Tibial nerve (tissue), 3 donors: ENCODE data around the gene FCRLA.

ENCODE experiments used
- POLR2A ChIP-seq, 2 donors: fragments of 450-650 bp; IDR thresholded peaks; one replicate each; pipeline ENCODE4 v1.6.1; 2017; ENCODE audit warnings: antibody characterized with exemption in 2 of 2, mild to moderate bottlenecking in 2 of 2, moderate library complexity in 2 of 2
- TF ChIP-seq, protein P1 (sequence below), 5 experiments: fragments of 200-600 bp in 3 of 5; fragments of 450-650 bp in 2 of 5; sonication (generic) in 3 of 5; IDR thresholded peaks; one replicate each; pipeline ENCODE4 v1.5.1; 2016 to 2019; ENCODE audit warnings: antibody characterized with exemption in 5 of 5, mild to moderate bottlenecking in 3 of 5, moderate library complexity in 2 of 5

DNA sequence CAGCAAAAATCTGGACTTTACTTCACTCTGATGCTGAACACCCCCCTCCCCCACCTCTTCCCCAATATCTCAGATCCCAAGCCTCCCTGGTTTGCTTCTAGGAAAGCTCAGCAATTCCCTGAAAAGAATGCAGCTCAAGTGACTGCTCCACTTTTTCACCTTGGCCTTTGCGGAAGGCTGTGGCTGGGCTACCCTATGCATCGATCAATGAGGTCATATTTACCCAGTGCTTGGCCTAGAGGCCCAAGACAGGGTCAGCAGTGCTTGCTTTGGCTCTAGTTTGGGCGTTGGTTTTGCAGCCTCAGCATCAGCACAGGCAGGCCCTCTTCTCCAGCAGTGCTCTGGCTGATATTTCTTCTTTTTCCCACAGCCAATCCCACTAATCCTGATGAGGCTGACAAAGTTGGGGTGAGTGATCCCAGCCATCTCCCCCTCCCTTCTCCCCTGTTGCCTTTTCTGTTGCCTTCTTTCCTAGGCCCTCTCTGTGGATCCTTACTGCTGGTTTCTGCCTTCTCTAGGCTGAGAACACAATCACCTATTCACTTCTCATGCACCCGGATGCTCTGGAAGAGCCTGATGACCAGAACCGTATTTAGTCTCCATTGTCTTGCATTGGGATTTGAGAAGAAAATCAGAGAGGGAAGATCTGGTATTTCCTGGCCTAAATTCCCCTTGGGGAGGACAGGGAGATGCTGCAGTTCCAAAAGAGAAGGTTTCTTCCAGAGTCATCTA is 29.9 kb upstream of the FCRLA start:
- TF ChIP-seq, protein P1, sequence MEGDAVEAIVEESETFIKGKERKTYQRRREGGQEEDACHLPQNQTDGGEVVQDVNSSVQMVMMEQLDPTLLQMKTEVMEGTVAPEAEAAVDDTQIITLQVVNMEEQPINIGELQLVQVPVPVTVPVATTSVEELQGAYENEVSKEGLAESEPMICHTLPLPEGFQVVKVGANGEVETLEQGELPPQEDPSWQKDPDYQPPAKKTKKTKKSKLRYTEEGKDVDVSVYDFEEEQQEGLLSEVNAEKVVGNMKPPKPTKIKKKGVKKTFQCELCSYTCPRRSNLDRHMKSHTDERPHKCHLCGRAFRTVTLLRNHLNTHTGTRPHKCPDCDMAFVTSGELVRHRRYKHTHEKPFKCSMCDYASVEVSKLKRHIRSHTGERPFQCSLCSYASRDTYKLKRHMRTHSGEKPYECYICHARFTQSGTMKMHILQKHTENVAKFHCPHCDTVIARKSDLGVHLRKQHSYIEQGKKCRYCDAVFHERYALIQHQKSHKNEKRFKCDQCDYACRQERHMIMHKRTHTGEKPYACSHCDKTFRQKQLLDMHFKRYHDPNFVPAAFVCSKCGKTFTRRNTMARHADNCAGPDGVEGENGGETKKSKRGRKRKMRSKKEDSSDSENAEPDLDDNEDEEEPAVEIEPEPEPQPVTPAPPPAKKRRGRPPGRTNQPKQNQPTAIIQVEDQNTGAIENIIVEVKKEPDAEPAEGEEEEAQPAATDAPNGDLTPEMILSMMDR (IDR thresholded peaks at IDR 0.05) = no peak
- TF ChIP-seq POLR2A (IDR thresholded peaks at IDR 0.05) = no peak
